HEK293T (cell line): Measurements from ENCODE around the gene CFAP410.

Source experiments
- CTBP1 ChIP-seq: fragments of 450-650 bp; IDR thresholded peaks from 2 replicates; pipeline ENCODE4 v1.6.1; 2016; ENCODE audit warnings: borderline replicate concordance
- ELF4 ChIP-seq: fragments of 450-650 bp; IDR thresholded peaks from 2 replicates; pipeline ENCODE4 v1.6.1; 2017; ENCODE audit warnings: antibody characterized with exemption
- FOXA1 ChIP-seq: fragments of 450-650 bp; IDR thresholded peaks from 2 replicates; pipeline ENCODE4 v1.6.1; 2016; ENCODE audit warnings: mild to moderate bottlenecking
- HDGF ChIP-seq: fragments of 450-650 bp; IDR thresholded peaks from 2 replicates; pipeline ENCODE4 v1.6.1; 2017; ENCODE audit warnings: antibody characterized with exemption, borderline replicate concordance
- LEF1 ChIP-seq: fragments of 450-650 bp; IDR thresholded peaks from 2 replicates; pipeline ENCODE4 v1.6.1; 2017; ENCODE audit warnings: mild to moderate bottlenecking, borderline replicate concordance
- NFRKB ChIP-seq: fragments of 450-650 bp; IDR thresholded peaks from 2 replicates; pipeline ENCODE4 v1.6.1; 2016; ENCODE audit warnings: mild to moderate bottlenecking, moderate library complexity
- PKNOX1 ChIP-seq: fragments of 450-650 bp; IDR thresholded peaks from 2 replicates; pipeline ENCODE4 v1.6.1; 2016
- SP1 ChIP-seq: fragments of 450-650 bp; IDR thresholded peaks from 2 replicates; pipeline ENCODE4 v1.6.1; 2017

- TF ChIP-seq SP1 (no peak), HDGF (no peak), FOXA1 (no peak), NFRKB (no peak), ELF4 (no peak), CTBP1 (no peak), PKNOX1 (no peak), LEF1 (no peak)
These were observed 24.1 kb upstream of the CFAP410 start for GRCh38 chr21:44363278-44363677.
